Stimulated activated naive CD8-positive, alpha-beta T cell treated with anti-CD3 and anti-CD28 coated beads, Interleukin-15, Interleukin-2, amounts not matched to agents 100 U/mL and 50 U/mL, for 24 hours (primary cell): Measurements from ENCODE around the gene ERBB4.

ENCODE experiments used
- ATAC-seq: fragments of 150-1000 bp; cut with Tn5 transposase; one replicate; pipeline ENCODE4 v1.10.0; 2021
- DNase-seq: peaks from one replicate; pipeline ENCODE4 v3.0.0; 2021

ERBB4 gene

GRCh38 chr2:212428681-212429478 lies 109.7 kb downstream of the ERBB4 start:
- DNase-seq (no peak), ATAC-seq (no peak)

- ATAC-seq (no peak), DNase-seq (no peak)
Measured at GRCh38 chr2:212427638-212428037, 111.0 kb downstream of the ERBB4 start.

- DNase-seq (no peak), ATAC-seq (no peak)
Measured at GRCh38 chr2:212426637-212427412, 111.8 kb downstream of the ERBB4 start.

- ATAC-seq (no peak), DNase-seq (no peak)
Measured at GRCh38 chr2:212424082-212424481, 114.5 kb downstream of the ERBB4 start.

GRCh38 chr2:212423089-212423488 lies 115.5 kb downstream of the ERBB4 start:
- no peak for DNase-seq
- no peak for ATAC-seq

- DNase-seq: no peak
Measured at GRCh38 chr2:212421556-212422334, 116.9 kb downstream of the ERBB4 start.

GRCh38 chr2:212416086-212416485 lies 122.5 kb downstream of the ERBB4 start:
- no peak for ATAC-seq
- DNase-seq: no peak

More at GRCh38 chr2:212421556-212422334, 116.9 kb downstream of the ERBB4 start:
- no peak for ATAC-seq

GRCh38 chr2:212414767-212415211 lies 123.8 kb downstream of the ERBB4 start:
- no peak for DNase-seq

GRCh38 chr2:212409560-212409959 lies 129.0 kb downstream of the ERBB4 start:
- DNase-seq (no peak), ATAC-seq (no peak)

More at GRCh38 chr2:212414767-212415211, 123.8 kb downstream of the ERBB4 start:
- no peak for ATAC-seq

- DNase-seq (no peak), ATAC-seq (no peak)
Measured at GRCh38 chr2:212408524-212408923, 130.1 kb downstream of the ERBB4 start.

- DNase-seq: no peak
- ATAC-seq: no peak
Measured at GRCh38 chr2:212406716-212407115, 131.9 kb downstream of the ERBB4 start.

- ATAC-seq (no peak), DNase-seq (no peak)
Measured at GRCh38 chr2:212402316-212402715, 136.3 kb downstream of the ERBB4 start.

GRCh38 chr2:212398316-212398715 lies 140.3 kb downstream of the ERBB4 start:
- ATAC-seq (no peak), DNase-seq (no peak)

- DNase-seq: no peak
- ATAC-seq: no peak
Measured at GRCh38 chr2:212392544-212392943, 146.1 kb downstream of the ERBB4 start.

- no peak for DNase-seq
- no peak for ATAC-seq
Measured at GRCh38 chr2:212392043-212392442, 146.6 kb downstream of the ERBB4 start.

- no peak for ATAC-seq
Measured at GRCh38 chr2:212387146-212387545, 151.5 kb downstream of the ERBB4 start.

GRCh38 chr2:212385241-212385640 lies 153.4 kb downstream of the ERBB4 start:
- DNase-seq (no peak), ATAC-seq (no peak)

More at GRCh38 chr2:212387146-212387545, 151.5 kb downstream of the ERBB4 start:
- no peak for DNase-seq

GRCh38 chr2:212384027-212384426 lies 154.6 kb downstream of the ERBB4 start:
- no peak for DNase-seq

GRCh38 chr2:212381428-212382102 lies 157.0 kb downstream of the ERBB4 start:
- DNase-seq: no peak
- ATAC-seq: no peak

More at GRCh38 chr2:212384027-212384426, 154.6 kb downstream of the ERBB4 start:
- ATAC-seq: no peak

GRCh38 chr2:212379103-212379502 lies 159.5 kb downstream of the ERBB4 start:
- no peak for ATAC-seq
- no peak for DNase-seq

- no peak for ATAC-seq
Measured at GRCh38 chr2:212367431-212367830, 171.2 kb downstream of the ERBB4 start.

More at GRCh38 chr2:212367431-212367830, 171.2 kb downstream of the ERBB4 start:
- no peak for DNase-seq
